NCI-H1417 treated with DMSO at 0.1 percent for 48 hours (cell line): ENCODE data around the gene TMPRSS4.

ENCODE experiments used
- DNase-seq: peaks from one replicate; lab custom pipeline; 2025; lab: John Stamatoyannopoulos, UW

TMPRSS4 gene

DNA sequence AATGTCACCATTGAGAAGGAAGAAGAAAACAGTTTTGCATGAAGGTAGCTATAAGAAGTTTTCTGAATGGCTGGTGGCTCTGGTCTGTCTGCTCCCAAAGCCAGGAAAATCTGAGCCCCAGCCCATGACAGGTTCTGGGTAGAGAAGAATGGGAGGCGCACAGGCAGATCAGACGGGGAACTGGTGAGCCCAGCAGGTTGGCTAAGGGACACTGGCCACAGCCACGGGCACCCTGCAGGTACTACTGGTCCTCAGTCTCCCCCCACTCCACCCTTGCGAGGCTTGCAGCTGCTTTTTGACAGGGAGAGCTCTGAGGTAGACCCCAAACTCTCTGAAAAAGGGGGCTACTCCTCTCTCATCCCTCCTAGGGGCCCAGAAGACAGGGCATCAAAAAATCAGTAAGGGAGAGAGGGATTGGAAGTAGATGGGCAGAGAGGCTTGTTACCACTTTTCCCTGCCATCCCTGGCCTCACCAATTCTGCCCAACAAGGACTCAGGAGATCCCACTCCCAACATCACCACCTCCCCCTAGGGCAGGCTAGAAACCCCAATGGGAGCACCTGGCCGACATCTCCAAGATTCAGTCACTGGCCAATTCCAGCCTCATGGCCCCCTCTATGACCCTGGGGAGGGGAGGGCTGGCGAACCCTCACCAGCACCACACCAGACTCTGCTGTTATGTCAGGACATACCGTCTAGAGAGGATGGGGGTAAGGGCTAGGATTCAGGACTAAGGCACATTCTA, 58.3 kb downstream of the TMPRSS4 start:
- no peak for DNase-seq

DNA sequence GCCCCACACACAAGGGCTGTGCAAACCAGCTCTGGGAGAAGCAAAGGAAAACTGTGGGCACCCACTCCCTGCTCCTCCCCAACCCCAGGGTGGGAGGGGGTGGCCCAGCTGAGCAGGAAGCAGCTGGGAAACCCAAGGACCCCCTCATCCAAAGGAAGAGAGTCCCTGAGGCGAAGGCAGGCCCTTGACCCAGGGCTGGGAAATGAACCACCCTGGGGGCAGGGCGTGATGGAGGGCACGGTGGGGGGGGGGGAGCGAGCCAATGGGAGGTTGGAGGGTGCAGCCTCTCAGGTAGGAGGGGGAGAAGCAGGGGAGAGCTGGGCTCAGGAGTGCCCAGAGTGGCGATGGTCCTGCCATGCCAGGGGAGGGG, 58.9 kb downstream of the TMPRSS4 start:
- DNase-seq = no peak

DNA sequence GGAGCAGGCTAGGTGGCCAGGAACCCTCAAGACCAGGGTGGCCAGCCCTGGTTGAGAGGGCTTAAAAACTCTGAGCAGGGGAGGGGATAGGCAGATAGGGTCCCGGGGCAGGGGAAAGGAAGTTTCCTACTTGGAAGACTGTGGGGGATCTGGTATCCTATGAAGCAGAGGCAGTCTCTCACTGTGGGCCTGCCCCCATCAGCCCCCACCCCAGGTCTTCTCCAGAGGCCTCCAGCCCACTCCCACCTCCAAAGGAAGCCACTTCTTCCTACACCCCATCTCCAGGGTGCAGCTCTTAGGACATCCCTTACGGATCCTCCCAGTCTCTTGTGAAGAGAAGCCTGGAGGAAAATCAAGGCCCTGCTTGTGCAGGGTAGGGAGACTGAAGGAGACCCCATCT, 59.5 kb downstream of the TMPRSS4 start:
- no peak for DNase-seq

DNA sequence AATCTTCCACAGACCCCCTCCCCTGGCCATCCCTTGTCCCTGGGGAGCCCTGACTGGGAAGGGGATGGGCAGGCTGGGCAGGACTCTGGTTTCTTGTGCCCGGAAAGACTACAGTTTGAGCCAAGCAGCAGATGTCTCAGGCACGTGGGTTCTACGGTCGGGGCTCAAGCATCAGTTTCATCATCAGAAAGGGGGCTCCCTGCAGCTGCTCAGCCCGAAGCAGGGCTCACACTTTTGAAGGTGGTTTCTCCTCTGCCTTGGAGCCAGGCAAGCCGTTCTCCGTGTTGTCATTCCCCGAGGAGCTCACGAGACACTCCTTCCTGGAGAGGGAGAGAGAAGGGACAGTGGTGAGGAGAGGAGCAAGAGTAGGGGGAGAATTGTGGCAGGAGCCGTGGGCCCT, 59.9 kb downstream of the TMPRSS4 start:
- DNase-seq = no peak

DNA sequence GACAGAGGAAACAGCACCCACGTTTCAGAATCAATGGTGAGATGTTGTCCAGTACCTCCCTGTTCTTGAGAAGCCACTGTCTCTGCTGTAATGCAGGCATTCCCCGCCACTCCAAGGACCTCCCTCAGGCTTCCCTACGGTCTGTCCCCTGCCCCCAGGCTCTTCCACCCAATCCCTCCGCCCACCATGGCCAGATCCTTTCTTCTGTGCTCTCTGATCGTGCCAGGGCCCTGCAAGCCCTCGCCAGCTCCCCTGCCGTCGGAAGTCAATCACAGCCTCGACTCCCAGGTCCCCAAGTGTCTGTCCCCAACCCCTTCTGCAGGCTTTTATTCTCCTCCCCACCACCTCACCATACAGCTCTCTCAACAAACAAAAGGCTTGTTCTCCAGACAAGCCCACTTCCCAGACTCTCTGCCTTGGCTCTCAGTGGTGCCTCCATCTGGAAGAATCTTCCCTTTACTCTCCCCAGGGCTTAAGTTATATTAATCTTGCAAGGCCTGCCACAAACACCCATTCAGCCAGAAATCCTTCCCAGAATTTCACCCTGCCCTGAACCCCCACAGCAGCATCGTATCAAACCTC, 62.1 kb downstream of the TMPRSS4 start:
- no peak for DNase-seq

DNA sequence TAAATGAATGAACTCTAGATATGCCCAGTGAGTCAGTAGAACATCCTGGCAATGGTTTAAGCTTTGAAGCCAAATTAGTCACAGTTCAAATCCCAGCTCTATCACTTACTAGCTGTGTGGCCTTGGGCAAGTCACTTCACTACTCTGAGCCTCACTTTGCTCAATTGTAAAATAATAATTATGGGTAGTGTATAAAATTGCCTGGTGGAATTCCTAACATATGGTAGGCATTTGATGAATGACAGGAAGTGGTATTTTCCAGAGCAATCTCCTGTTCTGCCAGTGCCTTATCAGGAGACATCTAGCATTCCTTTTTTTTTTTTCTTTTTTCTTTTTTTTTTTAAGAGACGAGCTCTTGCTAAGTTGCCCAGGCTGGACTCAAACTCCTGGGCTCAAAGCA, 62.7 kb downstream of the TMPRSS4 start:
- no peak for DNase-seq

DNA sequence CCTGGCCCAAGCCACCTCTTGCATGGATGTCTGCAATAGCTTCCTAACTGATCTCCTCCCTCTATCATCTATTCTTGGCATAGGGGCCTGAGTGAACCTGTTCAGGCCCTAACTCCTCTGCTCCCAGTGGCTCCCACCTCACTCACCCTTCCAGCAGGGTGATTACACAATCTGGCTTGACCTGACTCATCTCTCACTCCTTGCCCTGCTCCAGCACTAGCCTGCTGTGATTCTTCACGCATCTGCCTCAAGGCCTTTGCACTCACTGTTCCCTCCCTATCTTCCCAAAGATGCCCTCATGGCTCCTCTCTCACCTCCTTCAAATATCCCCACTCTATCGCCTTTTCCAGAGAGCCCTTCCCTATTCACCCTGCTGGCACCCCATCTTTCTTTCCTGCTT, 65.2 kb downstream of the TMPRSS4 start:
- no peak for DNase-seq

DNA sequence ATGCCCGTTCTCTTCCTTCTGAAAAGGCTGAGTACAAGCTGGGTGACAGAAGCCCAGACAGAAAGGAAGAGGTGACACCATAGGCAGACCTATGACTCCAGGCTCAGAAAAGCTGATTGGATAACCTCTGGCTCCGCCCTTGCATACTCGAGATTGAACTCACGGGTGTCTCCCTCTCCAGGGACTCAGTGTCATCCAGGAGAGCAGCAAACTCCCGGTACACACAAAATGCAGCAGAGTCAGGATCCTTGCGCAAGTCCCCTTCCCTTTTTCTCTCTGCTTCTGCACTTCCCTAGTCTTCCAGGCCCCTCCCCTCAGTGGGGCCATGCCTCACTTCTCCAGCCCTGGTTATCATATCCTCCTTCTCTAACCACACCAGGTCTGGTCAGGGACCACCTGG, 65.9 kb downstream of the TMPRSS4 start:
- DNase-seq = no peak

DNA sequence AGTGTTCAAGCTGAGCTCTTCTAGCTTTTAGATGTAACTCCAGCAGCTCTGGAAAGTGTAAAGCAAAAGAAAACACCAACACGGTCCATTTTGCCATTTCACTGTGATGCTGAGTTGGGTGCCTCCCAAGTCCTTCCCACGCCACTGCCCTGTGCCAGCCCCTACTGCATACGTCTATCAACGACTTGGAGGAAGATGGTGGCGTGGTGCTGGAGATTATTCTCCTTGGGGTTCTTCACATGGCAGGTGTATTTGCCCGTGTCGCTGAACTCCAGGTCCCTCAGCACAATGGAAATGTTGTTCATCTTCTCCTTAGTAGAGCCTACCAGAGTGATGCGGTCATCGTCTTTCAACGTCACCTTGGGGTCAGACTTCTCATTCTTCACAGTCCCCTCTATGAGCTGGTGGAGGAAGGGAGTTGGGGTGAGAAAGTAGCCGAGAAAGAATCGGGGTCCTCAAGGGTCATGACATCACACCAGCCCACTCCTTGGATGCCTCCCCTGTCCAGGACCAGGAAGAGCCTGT, 66.8 kb downstream of the TMPRSS4 start:
- DNase-seq = no peak

DNA sequence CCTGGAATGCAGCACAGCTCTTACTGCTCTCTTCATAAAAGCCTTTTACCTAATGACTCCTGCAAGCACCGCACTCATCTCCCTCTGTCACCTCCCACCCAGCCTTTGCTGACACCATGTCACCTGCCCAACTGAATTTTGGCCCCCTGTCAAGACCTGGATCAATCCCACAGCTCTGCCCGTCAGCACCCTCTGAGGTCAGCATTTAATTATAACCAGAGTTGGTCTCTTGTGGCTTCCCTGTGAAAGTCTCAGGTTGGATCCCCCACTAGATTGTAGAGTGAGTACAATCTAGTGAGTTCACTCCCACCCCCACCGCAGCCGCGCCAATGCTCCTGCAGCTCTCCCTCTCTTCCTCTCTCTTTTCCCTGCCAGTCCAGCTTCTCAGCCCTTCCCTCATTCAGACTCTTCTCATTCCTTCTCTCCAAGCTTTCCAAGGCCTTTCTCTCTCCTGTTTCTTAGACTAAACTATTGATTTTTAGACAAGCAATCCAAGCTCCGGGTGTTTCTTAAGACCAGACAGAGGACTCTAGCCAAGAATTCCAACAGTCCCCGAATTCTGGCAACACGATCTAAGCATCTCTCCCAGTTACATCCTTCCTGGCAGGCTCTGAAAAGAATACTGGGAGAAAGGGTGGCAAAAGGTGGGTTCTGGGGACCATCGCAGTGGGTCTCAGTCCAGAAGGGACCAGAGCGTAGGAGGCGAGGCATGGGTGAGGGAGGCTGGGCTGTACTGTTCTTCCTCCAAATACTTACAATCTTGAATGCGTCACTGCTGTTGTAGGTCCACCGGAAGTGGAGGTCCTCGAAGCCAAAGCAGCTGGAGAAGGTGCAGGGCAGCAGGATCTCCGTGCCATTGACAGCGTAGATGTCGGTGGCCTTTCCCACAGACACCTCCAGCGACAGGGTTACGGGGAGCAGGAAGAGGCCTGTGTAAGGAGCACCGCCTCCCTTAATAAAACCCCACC, 67.7 kb downstream of the TMPRSS4 start:
- no peak for DNase-seq

DNA sequence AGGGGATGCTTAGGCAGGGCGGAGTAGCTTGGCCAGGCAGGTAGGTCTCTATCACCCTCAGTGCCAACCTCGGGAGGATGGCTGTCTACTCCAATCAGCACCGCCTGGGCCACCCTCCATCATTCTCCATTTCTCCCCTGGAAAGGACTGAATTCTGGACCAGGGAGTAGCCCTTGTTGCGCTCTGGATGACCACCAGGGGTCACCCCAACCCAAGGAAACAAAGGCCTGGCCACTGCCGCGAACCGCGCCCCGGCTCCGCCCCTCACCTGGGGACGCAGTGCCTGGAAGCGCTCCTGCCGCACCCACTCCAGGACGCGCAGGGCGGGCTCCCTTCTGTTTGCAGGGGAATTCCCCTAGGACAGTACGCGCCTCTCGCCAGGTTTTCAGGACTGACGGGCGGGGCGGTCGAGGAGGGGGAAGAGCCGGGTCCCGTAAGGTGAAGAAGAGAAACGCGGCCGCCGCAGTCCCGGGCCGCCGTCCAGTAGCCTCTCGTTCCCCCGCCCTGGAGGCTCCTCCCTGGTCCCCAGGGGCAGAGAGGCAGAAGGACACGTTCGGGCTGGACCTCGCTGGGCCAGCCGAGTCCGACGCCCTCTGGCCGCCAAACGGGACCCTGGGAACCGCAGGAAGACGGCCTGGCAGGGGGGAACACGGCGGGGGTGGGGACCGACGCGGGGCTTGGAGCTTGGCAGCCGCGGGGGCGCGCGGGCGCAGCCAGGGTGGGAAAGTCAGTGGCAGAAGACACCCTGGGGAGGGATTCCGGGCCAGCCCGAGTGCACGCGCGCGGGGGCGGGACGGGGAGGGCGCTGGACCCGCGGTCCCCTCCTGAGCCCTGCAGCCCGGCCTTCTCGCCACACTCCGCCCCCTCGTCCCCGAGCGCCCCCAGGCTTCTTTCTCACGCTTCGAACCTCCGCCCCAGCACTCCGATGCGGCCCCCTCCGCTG, 68.7 kb downstream of the TMPRSS4 start:
- peak; percentile 79 for DNase-seq

DNA sequence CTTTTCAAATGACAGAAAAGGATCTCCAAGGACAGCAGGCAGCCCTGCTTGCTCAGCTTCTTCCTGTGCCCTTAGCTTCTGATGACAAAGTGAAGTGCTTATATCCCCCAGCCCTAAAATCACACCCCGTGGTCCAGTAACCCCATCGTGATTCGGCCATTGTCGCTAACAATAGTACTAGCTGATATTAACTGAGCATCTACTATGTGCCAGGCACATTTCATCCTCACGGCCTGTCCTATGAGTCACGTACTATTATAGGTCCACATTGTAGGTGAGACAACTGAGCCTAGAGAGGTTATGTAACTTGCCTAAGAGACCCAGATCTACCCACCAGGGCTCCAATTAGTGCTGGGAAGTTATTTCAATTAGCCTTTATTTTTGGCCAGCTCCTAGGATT, 69.7 kb downstream of the TMPRSS4 start:
- DNase-seq = no peak

DNA sequence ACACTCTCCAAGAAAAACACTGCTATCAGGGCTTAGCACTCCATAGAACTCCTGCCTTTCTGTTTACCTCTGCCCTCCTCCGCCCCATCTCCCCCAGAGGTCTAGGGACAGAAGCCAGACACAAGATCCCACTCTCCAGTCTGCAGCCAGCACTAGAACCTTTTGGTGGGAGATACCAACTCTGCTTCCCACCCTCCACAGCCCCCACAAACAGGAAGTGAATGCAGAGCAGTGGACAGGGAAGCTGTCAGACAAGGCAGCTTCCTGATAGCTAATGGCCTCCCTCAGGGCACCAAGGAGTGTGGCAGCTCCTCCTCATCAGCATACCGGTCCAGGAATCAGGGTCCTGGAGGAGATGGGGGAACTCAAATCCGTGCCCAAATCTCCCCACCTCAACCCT, 70.6 kb downstream of the TMPRSS4 start:
- no peak for DNase-seq

DNA sequence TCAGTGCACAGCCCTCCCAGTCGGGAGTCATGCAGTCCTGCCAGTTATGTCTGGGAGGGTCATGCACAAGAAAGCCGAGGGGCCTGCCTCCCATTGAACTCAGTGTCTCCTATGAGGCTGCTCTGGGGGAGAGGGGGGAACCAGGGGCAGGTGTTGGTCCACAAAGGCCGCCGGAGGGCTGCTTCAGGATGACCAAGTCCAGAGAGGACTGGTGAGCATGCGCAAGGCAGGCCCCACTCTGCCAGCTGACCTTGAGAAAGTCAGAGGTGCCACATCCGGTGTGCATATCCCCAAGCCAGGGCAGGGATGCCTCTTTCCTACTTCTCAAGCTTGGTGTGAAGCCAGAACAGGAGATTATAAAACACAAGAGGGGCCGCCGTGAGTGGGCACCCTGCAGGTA, 71.4 kb downstream of the TMPRSS4 start:
- DNase-seq = no peak

DNA sequence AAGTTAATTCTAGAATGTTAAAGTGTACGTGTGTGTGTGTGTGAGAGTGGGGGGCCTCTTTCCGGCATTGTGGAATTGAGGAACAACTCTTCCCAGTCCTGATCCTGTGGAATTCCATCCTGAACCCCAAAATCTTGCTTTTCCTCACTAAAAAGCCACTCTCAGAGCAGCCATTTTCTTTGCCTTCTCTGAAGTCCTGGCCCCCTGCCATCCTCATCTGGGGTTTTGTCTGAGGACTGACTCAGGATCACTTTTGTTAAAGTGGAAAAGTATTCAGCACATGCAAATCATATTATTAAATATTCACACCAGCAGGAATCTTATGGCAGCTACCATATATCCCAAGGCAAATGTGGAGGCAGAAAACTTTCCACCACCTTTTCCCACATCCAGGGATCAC, 72.0 kb downstream of the TMPRSS4 start:
- DNase-seq = no peak

DNA sequence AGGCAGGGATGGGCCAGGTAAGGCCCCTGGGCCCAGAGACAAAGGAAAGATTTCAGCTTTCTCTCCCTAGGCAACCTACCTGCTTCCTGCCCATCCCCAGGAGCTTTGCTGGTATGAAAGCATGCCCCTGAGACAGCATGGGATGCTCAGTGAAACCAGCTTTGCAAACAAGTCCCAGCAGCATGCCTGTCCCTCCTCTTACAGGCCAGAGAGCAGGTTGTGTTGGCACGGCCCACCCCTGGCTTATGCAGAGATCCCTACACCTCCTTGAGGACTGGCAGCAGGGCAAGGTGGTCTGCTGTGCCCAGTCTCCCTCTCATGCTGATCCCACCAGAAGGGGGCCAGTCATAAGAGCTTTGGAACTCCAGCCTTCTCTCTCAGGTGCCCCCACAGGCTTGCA, 72.6 kb downstream of the TMPRSS4 start:
- no peak for DNase-seq

DNA sequence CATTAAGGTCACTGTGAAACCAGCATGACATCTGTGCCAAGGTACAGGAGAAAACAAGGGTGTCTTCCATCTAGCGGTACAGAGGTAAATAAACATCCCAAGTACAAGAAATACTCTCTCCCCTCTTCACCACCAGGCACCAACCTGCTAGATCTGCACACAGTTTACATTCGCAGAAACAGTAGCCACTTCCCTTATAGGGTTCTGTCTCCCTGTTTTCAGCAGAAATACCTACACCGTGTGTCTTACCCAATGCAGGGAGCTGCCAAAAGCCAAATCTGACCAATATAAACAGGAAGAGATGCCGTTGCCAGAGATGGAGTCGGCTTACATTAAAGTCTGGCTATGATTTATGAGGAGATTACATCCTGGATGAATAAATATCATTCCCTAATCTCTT, 74.6 kb downstream of the TMPRSS4 start:
- no peak for DNase-seq

DNA sequence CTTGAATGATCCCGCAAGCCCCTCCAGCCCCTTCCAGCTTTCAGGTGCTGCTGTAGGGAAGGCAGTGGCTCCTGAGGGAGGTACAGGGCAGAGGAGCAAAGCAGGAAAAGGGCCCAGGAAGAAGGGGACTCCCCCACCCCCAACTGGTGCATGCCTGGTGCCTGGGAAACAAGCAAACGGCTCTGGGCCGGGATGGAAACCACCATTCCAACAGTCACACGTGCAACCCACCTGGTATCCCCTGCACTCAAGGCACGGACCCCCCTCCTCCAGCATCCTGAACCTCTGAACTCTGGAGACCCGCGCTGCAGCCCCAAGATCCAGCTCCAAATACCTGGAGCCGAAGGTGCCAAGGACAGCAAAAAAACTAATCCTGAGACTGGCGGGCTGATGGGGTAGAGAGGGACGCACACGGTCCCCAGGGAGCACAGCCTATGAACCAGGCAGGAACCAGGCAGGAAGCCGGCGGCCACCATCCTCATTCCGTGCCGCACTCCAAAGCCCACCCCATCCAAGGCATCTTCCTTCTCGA, 75.2 kb downstream of the TMPRSS4 start:
- no peak for DNase-seq

DNA sequence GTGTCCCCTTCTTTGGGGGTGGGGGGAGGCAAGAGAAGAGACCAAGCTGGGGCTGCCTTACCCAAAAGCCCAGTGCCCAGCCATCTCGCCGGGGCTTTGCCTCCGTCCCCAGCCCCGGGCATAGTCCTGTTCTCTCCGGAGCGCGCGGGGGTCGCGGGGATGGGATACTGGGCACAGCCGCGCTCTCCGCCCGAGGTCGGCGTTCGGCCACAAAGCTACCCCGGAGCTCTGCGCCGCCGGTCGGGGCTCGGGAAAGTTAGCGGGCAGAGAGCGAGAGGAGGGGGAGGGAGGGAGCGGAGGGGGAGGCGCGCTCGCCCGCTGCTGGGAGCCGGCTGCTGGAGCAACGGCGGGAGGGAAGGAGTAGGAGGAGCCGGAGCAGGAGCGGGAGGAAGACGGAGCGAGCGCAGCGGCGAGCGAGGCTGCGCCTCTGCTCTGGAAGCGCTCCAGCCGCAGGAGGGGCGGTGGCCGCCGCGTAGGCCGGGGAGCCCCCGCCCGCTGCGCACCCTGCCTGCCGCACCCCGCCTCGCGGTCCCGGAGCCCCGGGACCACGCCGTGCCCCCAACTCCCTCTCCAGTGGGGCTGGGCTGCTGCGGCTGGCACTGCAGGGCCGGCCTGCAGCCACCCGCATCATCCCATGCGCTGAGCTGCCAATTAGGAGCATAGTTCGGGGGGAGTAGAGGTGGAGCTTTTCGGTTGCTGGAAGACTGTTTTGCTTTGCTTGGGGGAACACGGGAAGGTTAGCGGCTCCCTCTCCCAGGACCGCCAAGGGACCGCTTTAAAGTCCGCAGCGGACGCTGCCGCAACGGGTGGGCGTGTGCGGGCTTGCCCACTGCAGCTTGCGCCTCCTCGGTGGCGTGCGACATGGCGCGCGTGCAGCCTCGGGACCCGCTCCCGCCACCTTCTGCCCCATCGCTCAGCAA, 75.9 kb downstream of the TMPRSS4 start, which contains the start of gene SCN4B:
Gene SCN4B, minus strand, starts transcription at position 272 of the 920 bp plus-strand sequence. Its CDS starts 150 bp downstream, at position 122.
- peak; percentile 39 for DNase-seq

DNA sequence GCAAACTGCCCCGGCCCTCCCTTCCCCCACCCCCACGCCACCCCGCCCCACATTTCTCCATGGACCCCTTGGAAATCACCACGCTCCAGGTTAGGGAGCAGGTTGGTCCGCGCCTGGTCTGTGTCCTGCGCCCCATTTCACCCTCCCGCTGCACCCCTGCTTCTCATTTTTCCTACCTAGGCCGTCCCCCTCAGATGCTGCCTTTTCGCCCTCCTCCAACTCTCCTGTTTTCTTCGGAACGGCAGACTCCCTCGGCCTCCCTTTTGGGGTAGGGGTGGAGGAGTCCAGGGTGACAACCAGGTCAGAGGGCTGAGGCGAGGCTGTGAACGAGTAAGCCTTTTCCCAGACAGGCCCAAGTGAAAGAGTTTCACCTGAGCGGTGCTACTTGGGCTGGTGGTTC, 76.6 kb downstream of the TMPRSS4 start:
- DNase-seq = no peak
